Measurements from ENCODE around the gene EXOC2.

- TF ChIP-seq POLR2AphosphoS5 (IDR thresholded peaks at IDR 0.05; ENCODE audit: insufficient read depth, low read depth, low read length) (no peak), CTCF (IDR thresholded peaks at IDR 0.05; ENCODE audit: extremely low read depth in 1 of 2, insufficient read depth in 1 of 2, low read depth in 1 of 2, low read length in 2 of 2) (no peak), POLR2A (IDR thresholded peaks at IDR 0.05; ENCODE audit: low read depth, low read length) (no peak), JUN (IDR thresholded peaks at IDR 0.05; ENCODE audit: borderline replicate concordance, insufficient read depth, insufficient read length, low read depth) (no peak)
Measured at GRCh38 chr6:489762-490161, 203.2 kb downstream of the EXOC2 start.
